Stimulated activated naive CD4-positive, alpha-beta T cell treated with Interleukin-2 at 50 U/mL for 16 hours (primary cell): ENCODE measurements around the gene TMEM171.

ENCODE experiments used
- DNase-seq: peaks from one replicate; lab custom pipeline; 2025; lab: John Stamatoyannopoulos, UW

The TMEM171 gene

GRCh38 chr5:73152411-73153388 lies 32.3 kb downstream of the TMEM171 start:
- DNase-seq = no peak

GRCh38 chr5:73153513-73153912 lies 33.1 kb downstream of the TMEM171 start:
- no peak for DNase-seq

- DNase-seq = no peak
Observed at GRCh38 chr5:73154208-73155006, 34.0 kb downstream of the TMEM171 start.

- no peak for DNase-seq
Observed at GRCh38 chr5:73155271-73156222, 35.2 kb downstream of the TMEM171 start.

- no peak for DNase-seq
Observed at GRCh38 chr5:73157414-73158303, 37.3 kb downstream of the TMEM171 start.

- DNase-seq = no peak
Observed at GRCh38 chr5:73158313-73158712, 37.9 kb downstream of the TMEM171 start.

GRCh38 chr5:73160239-73160671 lies 39.9 kb downstream of the TMEM171 start:
- peak; percentile 71 for DNase-seq

- DNase-seq = no peak
Observed at GRCh38 chr5:73170522-73170921, 50.1 kb downstream of the TMEM171 start.

- DNase-seq = no peak
Observed at GRCh38 chr5:73171495-73171894, 51.1 kb downstream of the TMEM171 start.

- DNase-seq = no peak
Observed at GRCh38 chr5:73172951-73173350, 52.6 kb downstream of the TMEM171 start, which contains the start of gene TMEM174. TSS of gene TMEM174 (plus strand) at chr5:73173193. CDS start at chr5:73173244, 51 bp downstream.

GRCh38 chr5:73174100-73174815 lies 53.9 kb downstream of the TMEM171 start:
- no peak for DNase-seq

- no peak for DNase-seq
Observed at GRCh38 chr5:73176250-73176649, 55.9 kb downstream of the TMEM171 start.

GRCh38 chr5:73178265-73178664 lies 57.9 kb downstream of the TMEM171 start:
- no peak for DNase-seq

GRCh38 chr5:73179730-73180129 lies 59.4 kb downstream of the TMEM171 start:
- no peak for DNase-seq

GRCh38 chr5:73180566-73180965 lies 60.2 kb downstream of the TMEM171 start:
- no peak for DNase-seq
